Measurements from ENCODE around the gene MAP4K1. TPM values are rescaled to one million over a fixed set of nuclear protein-coding genes. Genes with fewer than 3 reads are reported as not detected.
A peak's percentile ranks its signal among the peaks of the same experiment; 100 is the strongest.

The MAP4K1 gene
- total RNA-seq, 2 donors from 2014 or later, result 12.3 to 17.8 TPM

- Mint-ChIP-seq H3K27me3 (ENCODE audit: insufficient read depth) (no peaks in the 10 kb centered on the region), H3K36me3 (ENCODE audit: low read depth) (peaks cover 21% of the 10 kb centered on the region), H3K27ac (peak overlapping the region; percentile 85), H3K4me1 (peaks cover 82% of the 10 kb centered on the region), H3K9me3 (no peaks in the 10 kb centered on the region), H3K4me3 (peak overlapping the region; percentile 2)
- H3K9me3 ChIP-seq (ENCODE audit: control insufficient read depth, low read length), result no peaks in the 10 kb centered on the region
- peaks cover 55% of the 10 kb centered on the region for H3K4me1 ChIP-seq (ENCODE audit: control insufficient read depth, insufficient read depth, low read length)
- WGBS, 2 experiments (ENCODE audit: insufficient coverage in 1 of 2, insufficient read length in 1 of 2), result 30 to 37% methylated on average over 11 to 19 of the region's 19 CpGs
- H3K27ac ChIP-seq (ENCODE audit: low read depth, low read length), result peak overlapping the region; percentile 86
- H3K36me3 ChIP-seq (ENCODE audit: control insufficient read depth, insufficient read depth, low read length), result peaks cover 19% of the 10 kb centered on the region
- peak overlapping the region; percentile 51 for H3K4me3 ChIP-seq (ENCODE audit: low read length)
- TF ChIP-seq CTCF (conservative IDR thresholded peaks at IDR 0.05), result no peak
- peak overlapping the region; percentile 65 for H3K9ac ChIP-seq (ENCODE audit: extremely low read depth, low read length, poor library complexity, severe bottlenecking)
- DNase-seq, result peak; percentile 94
- no peaks in the 10 kb centered on the region for H3K27me3 ChIP-seq (ENCODE audit: control insufficient read depth, insufficient read depth, low read length, poor library complexity, severe bottlenecking)
Measured at GRCh38 chr19:38665950-38666662, 48.4 kb upstream of the MAP4K1 start.

DNA sequence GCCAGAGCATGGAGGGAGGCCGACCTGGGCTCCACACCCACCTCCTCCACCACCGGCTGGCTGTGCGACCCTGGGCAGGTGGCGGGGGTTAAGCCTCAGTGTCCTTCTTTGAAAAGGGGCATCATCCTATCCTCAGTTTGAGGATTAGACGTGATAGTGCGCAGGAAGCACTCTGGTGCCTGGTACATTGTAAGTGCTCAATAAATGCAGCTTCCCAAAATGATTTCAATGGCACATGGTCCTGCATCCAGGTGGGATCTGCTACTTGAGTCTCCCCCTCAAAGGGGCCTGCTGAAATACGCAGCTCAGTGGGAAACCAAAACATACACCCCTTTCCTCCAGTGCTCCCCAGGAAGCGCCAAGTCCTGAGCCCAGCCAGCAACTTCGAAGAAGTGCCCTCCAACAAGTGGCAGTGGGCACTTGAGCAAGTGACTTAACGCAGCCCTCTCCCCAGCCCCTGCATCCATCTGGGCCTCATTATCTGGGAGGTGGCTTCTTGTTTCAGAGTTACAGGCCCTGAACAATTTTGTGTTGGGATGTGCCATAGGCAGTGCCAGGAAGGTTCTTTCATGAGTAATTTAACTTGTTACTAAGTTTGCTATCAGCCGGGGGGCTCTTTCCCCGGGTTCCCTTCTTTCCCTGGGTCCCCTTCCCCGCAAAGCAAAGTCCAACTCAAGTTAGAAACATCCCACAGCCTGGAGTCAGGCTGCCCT, 47.6 kb upstream of the MAP4K1 start:
- Histone ChIP-seq H3K9ac (ENCODE audit: extremely low read depth, low read length, poor library complexity, severe bottlenecking) (peak overlapping the region; percentile 45), H3K27me3 (ENCODE audit: control insufficient read depth, insufficient read depth, low read length, poor library complexity, severe bottlenecking) (no peaks in the 10 kb centered on the region), H3K36me3 (ENCODE audit: control insufficient read depth, insufficient read depth, low read length) (peaks cover 25% of the 10 kb centered on the region), H3K9me3 (ENCODE audit: control insufficient read depth, low read length) (no peaks in the 10 kb centered on the region), H3K27ac (ENCODE audit: low read depth, low read length) (peak overlapping the region; percentile 86), H3K4me1 (ENCODE audit: control insufficient read depth, insufficient read depth, low read length) (peaks cover 54% of the 10 kb centered on the region), H3K4me3 (ENCODE audit: low read length) (peak overlapping the region; percentile 51)
- DNase-seq, result no peak
- H3K4me1 Mint-ChIP-seq, result peaks cover 78% of the 10 kb centered on the region
- peak overlapping the region; percentile 85 for H3K27ac Mint-ChIP-seq
- H3K4me3 Mint-ChIP-seq, result no peak overlapping the region
- no peaks in the 10 kb centered on the region for H3K27me3 Mint-ChIP-seq (ENCODE audit: insufficient read depth)
- H3K36me3 Mint-ChIP-seq (ENCODE audit: low read depth), result peaks cover 26% of the 10 kb centered on the region
- no peaks in the 10 kb centered on the region for H3K9me3 Mint-ChIP-seq
- WGBS, 2 experiments (ENCODE audit: insufficient coverage in 1 of 2, insufficient read length in 1 of 2), result 55 to 71% methylated on average over 8 to 13 of the region's 13 CpGs
- no peak for TF ChIP-seq CTCF (conservative IDR thresholded peaks at IDR 0.05)

- Histone ChIP-seq H3K9ac (ENCODE audit: extremely low read depth, low read length, poor library complexity, severe bottlenecking) (no peak overlapping the region), H3K27me3 (ENCODE audit: control insufficient read depth, insufficient read depth, low read length, poor library complexity, severe bottlenecking) (no peaks in the 10 kb centered on the region), H3K4me1 (ENCODE audit: control insufficient read depth, insufficient read depth, low read length) (peaks cover 47% of the 10 kb centered on the region), H3K9me3 (ENCODE audit: control insufficient read depth, low read length) (no peaks in the 10 kb centered on the region), H3K36me3 (ENCODE audit: control insufficient read depth, insufficient read depth, low read length) (peaks cover 30% of the 10 kb centered on the region), H3K4me3 (ENCODE audit: low read length) (no peak overlapping the region), H3K27ac (ENCODE audit: low read depth, low read length) (peak overlapping the region; percentile 4)
- no peak overlapping the region for H3K4me3 Mint-ChIP-seq
- 61 to 87% methylated on average over 5 to 7 of the region's 7 CpGs for WGBS, 2 experiments (ENCODE audit: insufficient coverage in 1 of 2, insufficient read length in 1 of 2)
- peaks cover 71% of the 10 kb centered on the region for H3K4me1 Mint-ChIP-seq
- DNase-seq, result peak; percentile 74
- TF ChIP-seq CTCF (conservative IDR thresholded peaks at IDR 0.05), result no peak
- H3K27ac Mint-ChIP-seq, result peak overlapping the region; percentile 35
- H3K36me3 Mint-ChIP-seq (ENCODE audit: low read depth), result peaks cover 26% of the 10 kb centered on the region
- H3K27me3 Mint-ChIP-seq (ENCODE audit: insufficient read depth), result no peaks in the 10 kb centered on the region
- H3K9me3 Mint-ChIP-seq, result no peaks in the 10 kb centered on the region
Measured at GRCh38 chr19:38664503-38665211, 46.9 kb upstream of the MAP4K1 start.
